MM.1S (cell line): ENCODE measurements around the gene TNFAIP3.

ENCODE experiments used
- DNase-seq: peaks from one replicate; pipeline ENCODE4 v3.0.0-alpha.2; 2015
- H2AFZ ChIP-seq: fragments of 300-600 bp; sonication (generic); 2 replicates; pipeline ENCODE4 v1.6.0; 2016; ENCODE audit warnings: antibody characterized with exemption, low read length
- H3F3A ChIP-seq: fragments of 300-600 bp; sonication (generic); 2 replicates; pipeline ENCODE4 v1.6.1; 2016; ENCODE audit warnings: mild to moderate bottlenecking, antibody characterized with exemption, low read length, moderate library complexity, mixed read lengths; ENCODE audit not compliant: insufficient read depth
- H3K27ac ChIP-seq: fragments of 300-600 bp; sonication (generic); 2 replicates; pipeline ENCODE4 v1.5.1; 2016; ENCODE audit warnings: mild to moderate bottlenecking, low read length
- H3K27me3 ChIP-seq: fragments of 300-600 bp; sonication (generic); replicated peaks from 2 replicates; pipeline ENCODE4 v1.6.0; 2016; ENCODE audit warnings: low read length; ENCODE audit not compliant: insufficient read depth
- H3K36me3 ChIP-seq: fragments of 300-600 bp; sonication (generic); replicated peaks from 2 replicates; pipeline ENCODE4 v1.6.1; 2016; ENCODE audit warnings: mild to moderate bottlenecking, low read length, mixed read lengths; ENCODE audit not compliant: insufficient read depth
- H3K4me1 ChIP-seq: fragments of 300-600 bp; sonication (generic); 2 replicates; pipeline ENCODE4 v1.6.1; 2016; ENCODE audit warnings: low read length, mixed read lengths
- H3K4me2 ChIP-seq: fragments of 300-600 bp; sonication (generic); 2 replicates; pipeline ENCODE4 v1.6.0; 2016; ENCODE audit warnings: low read depth, low read length
- H3K4me3 ChIP-seq: fragments of 300-600 bp; sonication (generic); 2 replicates; pipeline ENCODE4 v1.5.1; 2016; ENCODE audit warnings: low read length, mixed read lengths
- H3K79me2 ChIP-seq: fragments of 300-600 bp; sonication (generic); 2 replicates; pipeline ENCODE4 v1.6.1; 2016; ENCODE audit warnings: mixed run types, low read length, mixed read lengths
- H3K9ac ChIP-seq: fragments of 300-600 bp; sonication (generic); 2 replicates; pipeline ENCODE4 v1.6.1; 2016; ENCODE audit warnings: low read length, mixed read lengths
- H3K9me2 ChIP-seq: fragments of 300-600 bp; sonication (generic); replicated peaks from 2 replicates; pipeline ENCODE4 v1.6.1; 2016; ENCODE audit warnings: mild to moderate bottlenecking, low read length, mixed read lengths; ENCODE audit not compliant: insufficient read depth
- H3K9me3 ChIP-seq: fragments of 300-600 bp; sonication (generic); replicated peaks from 2 replicates; pipeline ENCODE4 v1.6.1; 2016; ENCODE audit warnings: mild to moderate bottlenecking, low read length, mixed read lengths; ENCODE audit not compliant: insufficient read depth
- H4K20me1 ChIP-seq: fragments of 300-600 bp; sonication (generic); 2 replicates; pipeline ENCODE4 v1.6.1; 2016; ENCODE audit warnings: mild to moderate bottlenecking, low read length, moderate library complexity, mixed read lengths; ENCODE audit not compliant: insufficient read depth
- CTCF ChIP-seq: fragments of 300-600 bp; sonication (generic); IDR thresholded peaks from 2 replicates; pipeline ENCODE4 v1.5.1; 2016; ENCODE audit warnings: antibody characterized with exemption, low read length, mixed read lengths
- EZH2 ChIP-seq: fragments of 300-600 bp; sonication (generic); optimal IDR thresholded peaks from 2 replicates; pipeline ENCODE3; 2017; ENCODE audit warnings: low read depth, mild to moderate bottlenecking, antibody characterized with exemption, low read length, mixed read lengths
- EZH2phosphoT487 ChIP-seq: fragments of 300-600 bp; sonication (generic); IDR thresholded peaks from 2 replicates; pipeline ENCODE4 v1.6.1; 2018; ENCODE audit warnings: antibody characterized with exemption, low read length

TNFAIP3 gene

GRCh38 chr6:137866200-137866913 is 702 bp upstream of the TNFAIP3 start:
- Histone ChIP-seq H4K20me1 (peaks cover 3% of the 10 kb centered on the region; the same call in 1 of the 2 replicates), H3K36me3 (peaks cover 8% of the 10 kb centered on the region), H3K79me2 (peaks cover 93% of the 10 kb centered on the region), H3K9me3 (no peaks in the 10 kb centered on the region), H3K4me3 (peak overlapping the region; percentile 79), H3K4me2 (peak overlapping the region; percentile 98), H3K9ac (peak overlapping the region; percentile 77), H3K4me1 (peaks cover 11% of the 10 kb centered on the region), H2AFZ (peak overlapping the region; percentile 49), H3K9me2 (no peaks in the 10 kb centered on the region), H3K27ac (peak overlapping the region; percentile 76), H3F3A (peaks cover 39% of the 10 kb centered on the region), H3K27me3 (no peaks in the 10 kb centered on the region)
- no peak for TF ChIP-seq EZH2
- TF ChIP-seq CTCF, result no peak
- no peak for TF ChIP-seq EZH2phosphoT487
- DNase-seq, result no peak

DNA sequence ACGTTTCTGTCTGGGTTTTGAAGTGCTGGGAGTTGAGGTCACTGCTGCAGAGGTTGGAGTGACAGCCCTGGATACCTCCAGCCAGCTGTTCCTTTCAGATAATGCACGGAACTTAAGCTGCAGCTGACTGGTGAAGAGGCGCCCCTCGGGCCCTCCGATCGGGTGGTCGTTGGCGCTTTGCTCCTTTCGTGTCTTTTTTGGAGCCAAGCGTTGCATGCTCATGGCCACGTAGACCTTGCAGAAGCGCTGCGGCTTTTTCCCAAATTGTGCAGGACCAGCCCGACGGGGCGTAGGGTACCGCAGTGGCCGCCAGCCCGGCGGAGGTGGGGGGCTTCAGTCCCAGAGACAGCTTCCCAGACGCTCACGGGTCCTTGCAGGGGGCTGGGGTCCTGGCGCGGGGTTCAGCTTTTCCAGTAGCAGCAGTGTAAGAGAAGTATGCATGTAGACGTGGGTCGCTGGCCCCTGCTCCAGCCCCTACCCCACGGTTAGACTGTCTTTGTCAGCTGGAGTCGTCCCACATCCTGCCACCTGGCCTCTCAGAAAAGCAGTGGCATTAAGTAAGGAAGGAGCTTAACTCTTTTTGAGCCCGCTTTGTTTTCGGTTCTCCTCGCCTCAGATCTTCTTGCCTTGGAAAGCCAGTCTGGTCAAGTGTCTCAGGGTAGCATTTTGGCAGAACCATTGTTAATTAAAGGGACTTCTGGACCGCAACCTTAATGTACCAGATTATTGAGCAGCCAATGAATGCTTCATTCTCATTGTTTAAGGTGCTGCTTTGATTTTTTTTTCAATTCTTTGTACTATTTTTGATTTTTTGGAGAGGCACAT is 838 bp downstream of the TNFAIP3 start:
- H3K79me2 ChIP-seq, result peaks cover 93% of the 10 kb centered on the region
- no peak overlapping the region for H2AFZ ChIP-seq
- H3K27me3 ChIP-seq, result no peaks in the 10 kb centered on the region
- TF ChIP-seq EZH2, result no peak
- no peak for TF ChIP-seq CTCF
- no peak for TF ChIP-seq EZH2phosphoT487
- peak overlapping the region; percentile 88 for H3K4me3 ChIP-seq
- no peaks in the 10 kb centered on the region for H3K9me2 ChIP-seq
- peaks cover 54% of the 10 kb centered on the region for H3F3A ChIP-seq
- peak overlapping the region; percentile 93 for H3K27ac ChIP-seq
- H3K9me3 ChIP-seq, result no peaks in the 10 kb centered on the region
- peak overlapping the region; percentile 95 for H3K9ac ChIP-seq
- DNase-seq, result peak; percentile 74
- peaks cover 20% of the 10 kb centered on the region for H3K36me3 ChIP-seq
- peak overlapping the region; percentile 84 for H3K4me2 ChIP-seq
- peaks cover 11% of the 10 kb centered on the region; the same call in 1 of the 2 replicates for H4K20me1 ChIP-seq
- H3K4me1 ChIP-seq, result peaks cover 11% of the 10 kb centered on the region

GRCh38 chr6:137868721-137869548 is 1.9 kb downstream of the TNFAIP3 start:
- Histone ChIP-seq H3K9ac (peak overlapping the region; percentile 95), H2AFZ (no peak overlapping the region), H3K27me3 (no peaks in the 10 kb centered on the region), H3K79me2 (peaks cover 96% of the 10 kb centered on the region), H3K4me2 (peak overlapping the region; percentile 84), H3F3A (peaks cover 63% of the 10 kb centered on the region), H3K4me3 (peak overlapping the region; percentile 88), H3K9me3 (no peaks in the 10 kb centered on the region), H4K20me1 (peaks cover 16% of the 10 kb centered on the region), H3K27ac (peak overlapping the region; percentile 93), H3K4me1 (peaks cover 13% of the 10 kb centered on the region), H3K36me3 (peaks cover 26% of the 10 kb centered on the region), H3K9me2 (no peaks in the 10 kb centered on the region)
- TF ChIP-seq CTCF (peak; percentile 59), EZH2 (no peak), EZH2phosphoT487 (no peak)
- no peak for DNase-seq
